Transverse colon (tissue), 4 donors: ENCODE results near the gene SDHAF4.

Experiments used
- CTCF ChIP-seq, 5 experiments: fragments of 200-600 bp in 3 of 5; fragments of 450-650 bp in 2 of 5; sonication (generic) in 3 of 5; IDR thresholded peaks; 1 replicate in 2 of 5; 2 replicates in 3 of 5; pipeline ENCODE4 v1.5.1; 2016 to 2017; ENCODE audit warnings: antibody characterized with exemption in 5 of 5, inconsistent platforms in 3 of 5, mild to moderate bottlenecking in 2 of 5, moderate library complexity in 1 of 5
- EP300 ChIP-seq: sonication (generic); formaldehyde crosslinking; IDR thresholded peaks from one replicate; pipeline ENCODE4 v1.6.1; 2017; ENCODE audit warnings: antibody characterized with exemption, low read depth
- POLR2A ChIP-seq: fragments of 450-650 bp; IDR thresholded peaks from one replicate; pipeline ENCODE4 v1.6.1; 2016; ENCODE audit warnings: antibody characterized with exemption, mild to moderate bottlenecking, moderate library complexity
- POLR2AphosphoS5 ChIP-seq, 3 donors: sonication (generic); formaldehyde crosslinking; IDR thresholded peaks; one replicate each; pipeline ENCODE4 v1.6.1; 2016; ENCODE audit warnings: antibody characterized with exemption in 3 of 3

- no peak for TF ChIP-seq POLR2A
- TF ChIP-seq CTCF (IDR thresholded peaks at IDR 0.05) = no peak
- TF ChIP-seq POLR2AphosphoS5 (IDR thresholded peaks at IDR 0.05) = no peak
- TF ChIP-seq EP300 = no peak
Measured at GRCh38 chr6:70629929-70630328, 63.2 kb downstream of the SDHAF4 start.
